ENCODE results near the gene PACSIN2.

GRCh38 chr22:42963231-42963595, 51.7 kb downstream of the PACSIN2 start:
- TF ChIP-seq CTCF (conservative IDR thresholded peaks at IDR 0.05) (no peak), EZH2 (IDR thresholded peaks at IDR 0.05; ENCODE audit: low read depth) (no peak)
